Suppressor macrophage treated with lipopolysaccharide for 4 hours (primary cell): Measurements from ENCODE around the gene SCN1B.
"Not testable (repeated sequence)": the region's sequence is repeated elsewhere in the genome, so short reads cannot be mapped to it uniquely, and the experiment has no call there.

Experiments
- DNase-seq: peaks from one replicate; pipeline ENCODE4 v3.0.0-alpha.2; 2020

SCN1B gene

DNA sequence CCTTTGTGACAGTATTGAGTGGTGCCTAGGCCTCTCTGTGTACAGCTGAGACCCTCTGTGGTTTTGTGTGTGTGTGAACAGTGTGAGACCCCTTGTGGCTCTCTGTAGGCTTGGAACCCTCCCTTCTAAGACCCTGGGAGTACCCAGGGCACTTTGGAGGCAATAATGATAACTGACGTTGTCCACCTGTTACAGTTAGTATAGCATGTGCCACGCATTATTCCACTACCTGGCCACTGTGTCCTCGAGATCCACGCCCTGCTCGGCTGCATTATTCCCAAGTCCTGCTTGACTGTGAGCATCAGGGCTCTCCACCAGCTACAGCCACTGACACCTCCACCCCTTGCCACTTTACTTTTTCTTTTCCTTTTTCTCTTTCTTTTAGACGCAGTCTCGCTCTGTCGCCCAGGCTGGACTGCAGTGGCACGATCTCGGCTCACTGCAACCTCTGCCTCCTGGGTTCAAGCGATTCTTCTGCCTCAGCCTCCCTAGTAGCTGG lies 28.2 kb upstream of the SCN1B start:
- DNase-seq: no peak

DNA sequence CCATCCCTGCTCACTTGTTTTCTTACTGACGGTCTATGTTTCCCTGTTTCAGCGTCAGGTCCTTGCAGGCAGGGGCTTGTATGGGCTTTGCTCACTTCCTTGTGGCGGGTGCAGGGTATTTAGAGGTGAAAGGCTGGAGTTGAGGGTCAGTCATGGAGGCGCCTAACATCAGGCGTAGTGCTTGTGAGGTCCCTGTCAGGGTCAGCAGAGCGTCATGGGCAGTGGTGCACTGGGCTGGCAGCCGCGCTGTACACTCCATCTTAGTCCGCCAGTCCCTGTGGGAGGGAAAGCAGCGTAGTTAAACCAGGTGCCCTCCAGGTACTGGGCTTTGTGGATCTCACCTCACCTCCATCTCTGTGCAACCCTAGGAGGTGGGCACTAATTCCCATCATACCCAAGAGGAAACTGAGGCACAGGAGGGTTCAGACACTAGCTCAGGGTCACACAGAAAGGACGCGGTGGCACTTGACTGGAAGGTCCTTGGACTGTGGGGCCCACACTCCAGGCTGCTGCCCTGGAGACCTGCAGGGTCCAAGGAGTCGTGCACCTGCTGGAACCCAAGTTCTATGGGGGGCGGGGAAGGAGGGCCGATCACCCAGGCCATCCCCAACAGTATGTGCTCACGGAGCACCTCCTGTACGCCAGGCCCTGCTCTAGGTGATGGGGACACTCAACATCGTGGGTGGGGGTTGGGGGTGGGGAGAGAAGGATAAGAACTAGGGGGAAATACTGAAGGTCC lies 25.6 kb upstream of the SCN1B start:
- no peak for DNase-seq

DNA sequence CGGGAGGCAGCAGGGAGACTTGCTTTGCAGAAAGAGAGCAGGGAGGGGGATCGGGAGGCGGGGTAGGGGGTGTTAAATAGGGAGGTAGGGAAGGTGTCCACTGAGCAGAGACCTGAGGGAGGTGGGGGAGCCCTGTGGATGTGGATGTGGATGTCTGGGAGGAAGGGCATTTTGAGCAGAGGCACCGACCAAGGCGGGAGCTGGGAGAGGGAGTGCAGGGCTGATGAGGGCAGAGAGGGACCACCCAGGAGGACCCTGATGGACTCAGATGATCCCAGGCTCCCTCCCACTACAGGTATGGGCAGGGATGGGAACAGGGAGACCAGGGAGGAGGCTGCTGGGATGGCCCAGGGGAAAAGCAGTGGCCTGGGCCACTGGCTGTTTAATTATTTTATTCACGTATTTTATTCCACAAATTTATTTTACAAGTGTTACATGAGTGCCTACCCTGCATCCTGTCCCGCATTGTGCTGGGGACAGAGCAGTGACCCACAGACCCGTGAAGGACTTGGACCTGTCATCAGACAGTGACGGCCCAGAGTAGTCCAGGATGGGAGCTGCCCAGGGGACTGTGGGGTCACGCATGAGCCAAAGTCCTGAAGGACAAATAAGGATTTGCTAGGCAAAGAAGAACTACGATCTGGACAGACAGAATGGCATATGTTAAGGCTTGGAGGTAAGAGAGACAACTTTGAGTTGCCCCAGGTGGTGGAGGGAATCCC lies 24.9 kb upstream of the SCN1B start:
- DNase-seq: no peak

DNA sequence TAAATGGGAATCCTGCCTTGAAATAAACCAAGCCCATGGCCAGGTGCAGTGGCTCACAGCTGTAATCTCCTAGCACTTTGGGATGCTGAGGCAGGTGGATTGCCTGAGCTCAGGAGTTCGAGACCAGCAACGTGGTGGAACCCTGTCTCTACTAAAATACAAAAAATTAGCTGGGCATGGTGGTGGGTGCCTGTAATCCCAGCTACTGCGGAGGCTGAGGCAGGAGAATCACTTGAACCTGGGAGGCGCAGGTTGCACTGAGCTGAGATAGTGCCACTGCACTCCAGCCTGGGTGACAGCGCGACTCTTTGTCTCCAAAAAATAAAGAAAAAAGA lies 24.3 kb upstream of the SCN1B start:
- DNase-seq: not testable (repeated sequence)

DNA sequence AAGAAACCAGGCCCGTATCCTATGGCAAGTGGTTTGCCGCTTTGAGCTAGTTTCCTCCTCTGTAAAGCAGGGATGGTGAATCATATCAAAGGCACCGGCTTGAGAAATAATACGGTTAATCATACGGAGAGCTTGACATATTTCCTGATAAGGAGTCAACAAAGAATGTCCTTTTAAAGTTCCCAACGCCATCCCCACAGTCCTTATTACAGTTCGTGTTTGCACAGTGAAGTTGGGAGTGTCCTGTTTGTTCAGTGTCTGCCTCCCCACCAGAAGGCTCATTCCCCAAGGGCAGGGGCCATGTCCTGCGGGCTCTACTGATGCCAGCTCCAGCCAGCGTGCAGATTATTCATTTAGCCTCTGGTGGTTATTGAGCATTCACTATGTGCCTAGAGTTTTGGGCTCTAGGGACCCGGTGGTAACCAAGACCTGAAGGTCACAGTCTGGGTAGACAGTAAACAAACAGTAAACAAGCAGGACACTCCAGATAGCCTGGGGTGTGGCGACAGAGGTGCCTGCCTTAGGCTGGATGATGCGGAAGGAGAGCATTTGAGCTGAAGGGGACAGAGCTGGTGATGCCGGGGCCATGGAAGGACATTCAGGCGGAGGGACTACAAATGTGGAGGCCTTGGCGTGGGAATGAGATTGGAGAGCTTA lies 23.8 kb upstream of the SCN1B start:
- no peak for DNase-seq

DNA sequence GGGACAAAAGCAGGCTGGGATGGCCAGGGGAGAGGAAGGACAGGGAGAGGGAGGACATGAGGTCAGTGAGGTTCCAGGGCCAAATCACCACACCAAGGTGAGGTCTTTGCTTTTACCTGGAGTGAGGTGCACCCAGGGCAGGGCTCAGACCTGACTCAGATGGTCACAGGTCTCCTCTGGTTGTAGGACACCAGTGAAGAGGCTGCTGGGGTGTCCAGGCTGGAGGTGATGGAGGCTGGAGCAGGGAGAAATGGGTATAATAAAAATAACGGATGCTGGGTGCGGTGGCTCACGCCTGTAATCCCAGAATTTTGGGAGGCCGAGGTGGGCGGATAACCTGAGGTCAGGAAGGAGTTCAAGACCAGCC lies 23.3 kb upstream of the SCN1B start:
- no peak for DNase-seq

DNA sequence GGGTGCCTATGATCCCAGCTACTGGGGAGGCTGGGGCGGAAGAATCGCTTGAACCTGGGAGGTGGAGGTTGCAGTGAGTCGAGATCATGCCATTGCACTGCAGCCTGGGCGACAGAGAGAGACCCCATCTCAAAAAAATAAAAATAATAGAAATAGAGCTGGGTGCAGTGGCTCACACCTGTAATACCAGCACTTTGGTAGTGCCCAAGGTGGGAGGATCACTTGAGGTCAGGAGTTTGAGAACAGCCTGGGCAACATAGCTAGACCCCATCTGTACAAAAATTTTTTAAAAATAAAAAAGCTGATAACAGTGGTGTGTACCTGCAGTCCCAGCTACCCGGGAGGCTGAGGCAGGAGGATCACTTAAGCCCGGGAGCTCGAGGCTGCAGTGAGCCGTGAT lies 22.8 kb upstream of the SCN1B start:
- not testable (repeated sequence) for DNase-seq

DNA sequence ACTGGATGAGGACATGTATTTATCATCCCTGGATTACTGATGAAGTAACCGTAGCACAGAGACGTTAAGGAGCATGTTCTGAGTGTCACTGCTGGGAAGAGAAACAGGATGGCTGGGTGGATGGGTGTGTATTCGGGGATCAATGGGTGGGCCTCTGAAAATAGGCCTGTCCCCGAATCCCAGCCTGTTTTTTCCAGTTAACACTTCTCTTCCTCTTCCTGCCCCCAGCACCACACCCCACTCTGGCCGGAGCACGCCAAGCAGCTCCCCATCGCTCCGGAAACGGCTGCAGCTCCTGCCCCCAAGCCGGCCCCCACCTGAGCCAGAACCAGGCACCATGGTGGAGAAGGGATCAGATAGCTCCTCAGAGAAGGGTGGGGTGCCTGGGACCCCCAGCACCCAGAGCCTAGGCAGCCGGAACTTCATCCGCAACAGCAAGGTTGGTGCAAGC lies 21.4 kb upstream of the SCN1B start:
- DNase-seq: no peak

DNA sequence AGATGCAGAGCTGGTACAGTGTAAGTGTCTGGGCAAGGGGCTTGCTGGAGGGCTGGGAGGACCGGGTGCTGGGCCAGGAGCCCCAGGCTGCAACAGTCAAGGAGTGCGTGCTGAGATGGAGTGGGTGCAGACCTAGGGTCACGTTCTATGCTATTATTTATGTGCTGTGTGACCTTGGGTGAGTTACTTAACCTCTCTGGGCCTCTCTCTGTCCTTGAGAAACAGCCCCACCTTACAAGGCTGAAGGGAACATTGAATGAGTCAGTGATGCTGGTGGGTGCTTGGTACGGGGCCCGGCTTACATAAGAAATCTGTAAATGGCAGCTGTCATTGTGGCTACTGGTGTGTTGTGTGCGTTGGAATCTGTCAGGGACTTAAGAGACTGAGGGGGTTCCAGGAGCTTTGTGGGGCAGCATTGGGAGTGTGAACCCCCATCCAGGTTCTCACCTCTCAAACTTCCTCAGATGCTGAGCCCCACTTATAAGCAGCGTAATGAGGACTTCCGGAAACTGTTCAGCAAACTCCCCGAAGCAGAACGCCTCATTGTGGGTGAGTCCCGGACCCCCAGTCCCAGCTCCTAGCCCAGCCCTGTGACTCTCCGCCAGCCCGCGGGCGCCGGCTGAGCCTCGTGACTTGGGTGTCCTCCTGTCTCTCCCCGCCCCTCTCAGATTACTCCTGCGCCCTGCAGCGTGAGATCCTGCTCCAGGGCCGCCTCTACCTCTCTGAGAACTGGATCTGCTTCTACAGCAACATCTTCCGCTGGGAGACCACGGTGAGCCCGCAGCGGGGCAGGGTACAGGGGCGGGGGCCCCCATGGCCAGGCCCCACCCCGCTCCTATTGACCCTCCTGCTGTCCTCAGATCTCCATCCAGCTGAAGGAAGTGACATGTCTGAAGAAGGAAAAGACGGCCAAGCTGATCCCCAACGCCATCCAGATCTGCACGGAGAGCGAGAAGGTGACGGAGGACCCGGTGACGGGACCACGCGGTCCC lies 20.6 kb upstream of the SCN1B start:
- no peak for DNase-seq

DNA sequence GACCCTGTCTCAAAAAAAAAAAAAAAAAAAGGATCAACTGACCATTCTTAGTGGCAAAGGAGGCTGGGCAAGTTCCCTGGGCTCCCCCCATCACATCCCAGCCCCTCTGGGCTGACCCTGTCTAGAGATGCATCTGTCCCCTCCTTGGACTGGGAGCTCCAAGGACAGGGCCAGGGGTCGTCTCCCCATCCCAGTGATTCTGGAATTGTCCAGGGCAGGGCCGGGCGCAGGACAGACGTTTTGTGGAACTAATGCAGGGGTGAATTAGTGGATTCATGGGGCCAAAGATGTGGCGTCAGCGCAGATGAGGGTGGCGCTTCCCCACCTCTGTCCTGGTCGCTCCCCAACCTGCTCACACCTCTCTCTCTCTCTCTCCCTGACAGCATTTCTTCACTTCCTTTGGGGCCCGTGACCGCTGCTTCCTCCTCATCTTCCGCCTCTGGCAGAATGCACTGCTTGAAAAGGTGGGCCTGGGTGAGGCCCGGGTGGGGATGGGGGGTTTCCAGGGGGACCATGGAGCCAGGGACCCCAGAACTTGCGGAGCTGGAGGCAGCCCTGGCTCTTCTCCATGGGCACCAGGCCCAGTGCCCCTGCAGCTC lies 19.1 kb upstream of the SCN1B start:
- no peak for DNase-seq

DNA sequence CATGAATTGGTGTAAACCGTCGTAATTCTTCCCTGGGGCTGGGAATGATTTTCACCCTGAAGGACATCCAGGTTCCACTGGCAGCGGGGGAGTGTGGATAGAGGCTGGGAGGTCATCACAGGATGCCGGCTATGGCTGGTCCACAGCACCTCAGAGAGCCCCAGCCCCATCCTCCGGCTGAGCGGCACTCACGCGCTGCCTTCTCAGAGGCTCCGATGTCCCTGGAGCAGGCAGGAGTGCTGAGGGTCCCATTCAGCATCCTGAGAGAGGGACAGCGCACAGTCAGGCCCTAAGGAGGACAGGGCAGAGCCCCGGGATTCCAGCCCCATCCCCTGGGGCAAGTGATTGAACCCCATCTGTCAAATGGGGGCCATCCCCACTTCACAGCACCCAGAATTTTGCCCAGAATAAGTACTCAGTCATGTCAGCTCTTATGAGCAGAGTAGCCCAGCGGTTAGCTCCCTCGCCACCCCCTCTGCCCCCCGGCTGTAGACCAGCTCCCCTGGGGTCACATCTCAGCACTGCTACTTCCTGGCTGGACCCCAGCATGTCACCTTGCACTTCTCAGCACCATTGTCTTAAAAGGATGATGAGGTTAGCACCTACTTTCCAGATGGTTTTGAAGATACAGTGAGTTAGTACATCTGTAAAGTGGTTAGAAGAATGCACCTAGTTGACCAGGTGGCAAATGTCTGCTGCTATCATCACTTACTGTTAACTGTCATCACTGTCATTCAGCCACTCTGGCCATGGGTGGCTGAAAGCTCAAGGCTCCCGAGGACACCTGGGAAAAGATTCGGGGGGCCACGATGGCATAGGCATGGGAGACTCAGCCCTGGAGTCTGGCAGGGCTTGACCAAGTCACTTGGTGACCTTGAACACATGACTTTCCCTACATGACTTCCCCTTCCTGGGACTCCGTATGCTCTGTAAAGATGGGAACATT lies 18.3 kb upstream of the SCN1B start:
- DNase-seq: no peak

DNA sequence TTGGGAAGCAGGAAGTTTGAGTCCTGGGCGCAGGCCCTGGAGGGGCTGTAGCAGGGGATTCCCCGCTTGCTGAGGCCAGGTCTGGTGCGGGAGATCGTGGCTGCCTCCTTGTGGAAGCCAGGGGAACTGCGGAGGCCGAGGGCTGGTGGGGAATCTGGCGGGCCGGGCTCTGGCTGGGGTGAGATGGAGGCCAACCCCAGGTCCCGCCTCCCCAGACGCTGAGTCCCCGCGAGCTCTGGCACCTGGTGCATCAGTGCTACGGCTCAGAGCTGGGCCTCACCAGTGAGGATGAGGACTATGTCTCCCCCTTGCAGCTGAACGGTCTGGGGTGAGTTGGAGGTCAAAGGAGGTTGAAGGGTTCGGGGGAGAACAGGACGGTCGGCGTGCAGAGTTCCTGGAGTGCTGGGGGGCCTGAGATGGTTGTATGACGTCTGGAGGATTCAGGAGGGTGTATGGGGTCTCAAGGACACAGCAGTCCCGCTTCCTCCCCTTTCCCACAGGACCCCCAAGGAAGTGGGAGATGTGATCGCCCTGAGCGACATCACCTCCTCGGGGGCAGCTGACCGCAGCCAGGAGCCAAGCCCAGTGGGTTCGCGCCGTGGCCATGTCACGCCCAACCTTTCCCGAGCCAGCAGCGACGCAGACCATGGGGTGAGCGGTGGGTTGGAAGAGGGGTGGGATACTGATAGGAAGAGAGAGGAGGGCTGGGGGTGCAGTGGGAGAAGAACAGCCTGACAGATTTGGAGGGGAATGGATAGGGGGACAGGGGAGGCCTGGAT lies 17.0 kb upstream of the SCN1B start:
- peak; percentile 78 for DNase-seq

DNA sequence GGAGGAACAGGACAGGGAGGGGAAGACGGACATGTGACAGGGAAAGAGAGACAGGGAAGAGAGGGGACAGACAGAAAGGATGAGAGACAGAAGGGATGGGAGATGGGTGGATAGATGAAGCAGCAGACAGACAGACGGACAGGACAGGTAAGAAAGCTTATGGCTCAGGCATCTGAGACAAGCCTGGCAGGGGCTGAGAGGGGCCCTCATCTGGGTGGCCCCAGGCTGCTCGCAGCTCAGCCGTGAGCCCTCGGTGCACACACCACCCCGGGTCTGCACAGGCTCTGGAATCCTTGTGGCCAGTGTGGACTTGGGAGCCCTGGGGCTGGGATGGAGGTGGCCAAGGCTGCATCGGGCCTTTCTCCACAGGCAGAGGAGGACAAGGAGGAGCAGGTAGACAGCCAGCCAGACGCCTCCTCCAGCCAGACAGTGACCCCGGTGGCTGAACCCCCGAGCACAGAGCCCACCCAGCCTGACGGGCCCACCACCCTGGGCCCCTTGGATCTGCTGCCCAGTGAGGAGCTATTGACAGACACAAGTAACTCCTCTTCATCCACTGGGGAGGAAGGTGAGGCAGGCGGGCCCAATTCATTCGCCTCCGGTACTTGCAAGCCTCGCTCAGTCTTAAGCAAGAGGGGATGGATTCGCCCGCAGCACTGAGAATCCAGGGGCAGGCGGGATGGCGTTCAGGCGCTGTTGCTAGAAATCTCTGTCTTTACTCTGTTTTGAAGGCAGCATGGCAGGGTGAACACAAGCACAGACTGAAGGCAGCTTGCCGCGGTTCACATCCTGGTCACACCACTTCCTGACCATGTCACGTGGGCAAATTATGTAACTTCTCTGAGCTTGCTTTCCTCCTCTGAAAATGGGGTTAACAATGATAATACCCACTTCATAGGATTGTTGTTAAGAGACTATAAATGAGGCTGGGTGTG lies 16.2 kb upstream of the SCN1B start:
- peak; percentile 62 for DNase-seq

DNA sequence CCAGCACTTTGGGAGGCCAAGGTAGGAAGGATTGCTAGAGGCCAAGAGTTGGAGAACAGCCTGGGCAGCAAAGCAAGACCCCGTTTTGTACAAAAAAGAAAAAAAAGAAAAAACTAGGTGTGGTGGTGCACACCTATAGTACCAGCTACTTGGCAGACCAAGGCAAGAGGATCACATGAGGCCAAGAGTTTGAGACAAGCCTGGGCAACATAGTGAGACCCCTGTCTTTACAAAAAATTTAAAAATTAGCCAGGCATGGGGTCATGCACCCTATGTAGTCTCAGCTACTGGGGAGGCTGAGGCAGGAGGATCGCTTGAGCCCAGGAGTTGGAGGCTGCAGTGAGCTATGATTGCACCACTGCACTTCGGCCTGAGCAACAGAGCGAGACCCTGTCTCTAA lies 15.5 kb upstream of the SCN1B start:
- not testable (repeated sequence) for DNase-seq

DNA sequence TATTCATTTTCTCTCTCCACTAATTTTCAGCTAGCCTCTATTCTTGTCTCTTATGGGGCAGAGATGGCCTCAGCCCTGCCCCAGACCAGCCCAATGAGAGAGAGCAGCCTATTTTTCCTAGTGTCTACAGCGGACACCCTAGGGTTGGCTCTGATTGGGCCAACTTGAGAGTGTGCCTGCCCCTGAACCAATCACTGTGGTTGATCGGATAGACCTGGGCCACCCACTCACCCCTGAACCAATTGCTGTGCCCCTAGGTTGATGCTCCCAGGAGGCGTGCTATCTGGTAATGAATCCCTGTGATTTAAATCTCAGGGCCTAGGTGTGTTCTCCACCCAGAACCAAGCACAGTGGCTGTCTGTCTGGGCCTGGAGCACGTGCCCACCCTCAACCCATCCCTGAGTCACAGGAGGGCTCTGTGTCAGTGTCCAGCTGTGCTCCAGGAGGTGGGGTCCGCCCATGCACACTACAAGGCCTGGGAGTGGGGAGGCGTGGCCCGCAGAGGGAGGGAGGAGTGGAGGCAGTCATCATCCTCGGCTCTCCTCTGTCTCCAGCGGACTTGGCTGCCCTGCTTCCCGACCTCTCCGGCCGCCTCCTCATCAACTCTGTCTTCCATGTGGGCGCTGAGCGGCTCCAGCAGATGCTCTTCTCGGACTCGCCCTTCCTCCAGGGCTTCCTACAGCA lies 14.9 kb upstream of the SCN1B start:
- no peak for DNase-seq

DNA sequence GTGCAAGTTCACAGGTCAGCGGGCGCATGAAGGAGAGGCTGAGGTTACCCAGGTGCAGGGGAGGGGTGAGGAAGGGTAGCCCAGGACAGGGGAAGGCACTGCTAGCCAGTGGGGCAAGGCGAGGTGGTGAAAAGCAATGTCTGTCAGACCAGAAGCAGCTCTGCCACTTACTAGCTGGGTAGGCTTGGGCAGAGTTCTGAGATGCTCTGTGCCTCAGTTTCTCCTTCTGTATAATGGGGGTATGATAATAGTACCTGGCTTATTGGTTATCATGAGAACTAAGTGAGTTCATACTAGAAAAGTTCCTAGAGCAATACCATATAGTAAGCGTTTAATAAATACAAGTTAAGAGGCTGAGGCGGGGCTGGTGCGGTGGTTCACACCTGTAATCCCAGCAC lies 14.3 kb upstream of the SCN1B start:
- DNase-seq: no peak

DNA sequence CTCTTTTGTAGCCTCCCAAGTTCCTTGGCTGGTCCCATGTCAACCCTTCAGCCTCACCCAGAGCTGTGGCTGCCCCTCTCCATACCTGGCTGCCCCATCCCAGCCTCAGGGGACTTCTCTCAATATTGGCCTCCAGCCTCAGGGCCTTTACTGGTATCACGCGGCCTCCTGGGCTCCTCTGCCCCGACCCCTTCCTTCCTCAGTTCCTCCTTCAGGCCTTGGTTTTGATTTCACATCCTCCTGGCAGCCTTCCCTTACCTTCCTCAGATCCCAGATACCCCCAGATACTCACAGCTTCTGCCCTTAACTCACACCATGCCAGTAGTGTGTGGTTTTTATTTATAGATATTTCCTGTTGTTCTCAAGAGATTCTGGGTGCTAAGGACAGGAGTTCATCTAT lies 12.8 kb upstream of the SCN1B start:
- DNase-seq: no peak

DNA sequence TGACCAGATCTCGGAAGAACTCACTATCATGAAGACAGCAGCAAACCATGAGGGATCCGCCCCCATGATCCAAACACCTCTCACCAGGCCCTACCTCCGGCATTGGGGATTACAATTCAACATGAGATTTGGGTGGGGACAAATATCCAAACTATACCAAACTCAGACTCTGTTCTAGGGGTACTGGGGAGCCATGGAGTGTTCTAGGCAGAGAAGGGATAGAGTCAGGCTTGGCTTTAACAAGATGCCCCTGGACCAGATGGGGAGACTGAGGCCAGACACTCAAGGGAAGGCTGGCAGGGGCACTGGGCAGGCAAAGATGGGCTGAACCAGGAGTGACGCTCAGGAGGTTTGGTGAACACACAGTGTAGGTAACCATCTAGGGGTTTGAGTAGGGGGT lies 11.9 kb upstream of the SCN1B start:
- no peak for DNase-seq

DNA sequence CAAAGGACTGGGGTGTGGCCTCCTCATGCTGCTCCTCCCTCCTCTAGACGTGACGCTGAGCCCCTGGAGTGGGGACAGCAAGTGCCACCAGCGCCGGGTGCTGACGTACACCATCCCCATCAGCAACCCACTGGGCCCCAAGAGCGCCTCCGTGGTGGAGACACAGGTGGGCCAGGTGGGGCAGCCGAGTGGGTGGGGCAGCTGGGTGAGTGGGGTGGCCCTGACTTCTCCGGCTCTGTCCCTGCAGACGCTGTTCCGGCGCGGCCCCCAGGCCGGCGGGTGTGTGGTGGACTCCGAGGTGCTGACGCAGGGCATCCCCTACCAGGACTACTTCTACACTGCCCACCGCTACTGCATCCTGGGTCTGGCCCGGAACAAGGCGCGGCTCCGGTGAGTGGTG lies 11.1 kb upstream of the SCN1B start:
- DNase-seq: no peak
